GM18499 (cell line): ENCODE measurements around the gene TPK1.

Experiments
- ATAC-seq: cut with Tn5 transposase; IDR thresholded peaks from one replicate; pipeline ENCODE4 v1.9.1; 2021; ENCODE audit warnings: moderate number of reproducible peaks; ENCODE audit not compliant: insufficient read depth, unreplicated experiment

TPK1 gene

GRCh38 chr7:144500225-144500624, 335.6 kb downstream of the TPK1 start:
- ATAC-seq = no peak

- ATAC-seq = no peak
These were observed 338.6 kb downstream of the TPK1 start for GRCh38 chr7:144497282-144497681.

GRCh38 chr7:144494355-144494754, 341.5 kb downstream of the TPK1 start:
- ATAC-seq = no peak

- no peak for ATAC-seq
These were observed 346.3 kb downstream of the TPK1 start for GRCh38 chr7:144489504-144489903.

- no peak for ATAC-seq
These were observed 346.9 kb downstream of the TPK1 start for GRCh38 chr7:144488977-144489376.

GRCh38 chr7:144487901-144488300, 348.0 kb downstream of the TPK1 start:
- ATAC-seq = no peak

- ATAC-seq = no peak
These were observed 351.4 kb downstream of the TPK1 start for GRCh38 chr7:144484445-144484844.

GRCh38 chr7:144483189-144483588, 352.7 kb downstream of the TPK1 start:
- no peak for ATAC-seq

- ATAC-seq = no peak
These were observed 354.0 kb downstream of the TPK1 start for GRCh38 chr7:144481833-144482232.

- ATAC-seq = no peak
These were observed 358.5 kb downstream of the TPK1 start for GRCh38 chr7:144477348-144477747.

GRCh38 chr7:144474800-144475615, 360.8 kb downstream of the TPK1 start:
- ATAC-seq = no peak

- ATAC-seq = no peak
These were observed 361.5 kb downstream of the TPK1 start for GRCh38 chr7:144474363-144474762.

- no peak for ATAC-seq
These were observed 361.9 kb downstream of the TPK1 start for GRCh38 chr7:144473908-144474307.

GRCh38 chr7:144470078-144470477, 365.8 kb downstream of the TPK1 start:
- no peak for ATAC-seq

- ATAC-seq = no peak
These were observed 366.7 kb downstream of the TPK1 start for GRCh38 chr7:144468990-144469732.

GRCh38 chr7:144459635-144460034, 376.2 kb downstream of the TPK1 start:
- no peak for ATAC-seq

GRCh38 chr7:144455040-144455404, 380.8 kb downstream of the TPK1 start:
- no peak for ATAC-seq

- no peak for ATAC-seq
These were observed 381.4 kb downstream of the TPK1 start for GRCh38 chr7:144454256-144455039.

- ATAC-seq = peak; percentile 62
These were observed 383.8 kb downstream of the TPK1 start for GRCh38 chr7:144452064-144452463.

- no peak for ATAC-seq
These were observed 390.3 kb downstream of the TPK1 start for GRCh38 chr7:144445590-144445989.

- no peak for ATAC-seq
These were observed 396.1 kb downstream of the TPK1 start for GRCh38 chr7:144439717-144440205.
